GM12891 (cell line): Measurements from ENCODE around the gene TAL2.

Experiments
- PAX5 ChIP-seq: IDR thresholded peaks from 2 replicates; pipeline ENCODE4 v1.6.1; 2011; ENCODE audit warnings: low read length, moderate library complexity, mild to moderate bottlenecking; ENCODE audit not compliant: insufficient read depth, severe bottlenecking
- POLR2A ChIP-seq: IDR thresholded peaks from 2 replicates; pipeline ENCODE4 v1.6.1; 2011; ENCODE audit warnings: low read depth, low read length, control low read depth
- POLR2AphosphoS5 ChIP-seq: IDR thresholded peaks from 2 replicates; pipeline ENCODE4 v1.6.1; 2011; ENCODE audit warnings: low read depth, low read length, control low read depth
- POU2F2 ChIP-seq: IDR thresholded peaks from 2 replicates; pipeline ENCODE4 v1.6.1; 2011; ENCODE audit warnings: low read depth, mild to moderate bottlenecking, control low read depth, low read length, moderate library complexity
- TAF1 ChIP-seq: IDR thresholded peaks from 2 replicates; pipeline ENCODE4 v1.6.1; 2011; ENCODE audit warnings: low read depth, low read length, control low read depth

DNA sequence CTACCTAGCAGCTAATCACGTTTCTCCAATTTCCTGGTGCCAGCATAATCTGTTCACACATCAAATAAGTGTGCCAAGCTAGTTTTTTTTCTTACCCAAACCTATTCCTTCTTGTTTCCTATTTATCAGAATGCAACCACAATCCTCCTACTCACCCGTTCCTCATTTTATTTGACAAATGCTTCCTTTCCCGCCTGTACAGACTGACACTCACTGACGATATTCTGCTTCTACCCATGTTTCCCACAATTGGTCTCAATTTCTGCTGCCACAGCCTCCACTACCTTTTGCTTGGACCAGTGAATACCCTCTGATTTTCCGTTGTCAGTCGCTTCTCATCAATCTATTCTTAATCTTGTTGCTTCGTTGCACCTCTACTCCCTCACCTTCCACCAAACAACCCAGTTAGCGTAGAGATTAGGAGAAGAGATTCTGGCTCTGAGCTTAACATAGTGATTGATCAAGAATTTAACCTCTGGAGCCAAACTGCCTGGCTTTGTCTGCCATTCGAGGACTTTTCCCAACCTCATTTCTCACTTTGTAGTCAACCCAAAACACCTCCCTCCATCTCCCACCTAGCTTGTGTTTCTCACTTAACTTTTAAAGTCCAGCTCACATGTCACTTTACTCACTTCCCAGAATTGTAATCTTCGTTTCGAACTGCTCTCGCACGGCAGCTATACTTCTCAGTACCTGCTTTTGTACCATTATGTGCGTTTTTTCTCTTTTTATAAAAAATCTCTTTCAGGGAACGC lies 31.4 kb downstream of the TAL2 start:
- TF ChIP-seq POLR2A (no peak), POU2F2 (no peak), POLR2AphosphoS5 (no peak), PAX5 (no peak), TAF1 (no peak)
